LHCN-M2 (cell line): ENCODE measurements around the gene BRD9. TPM values are rescaled to one million over a fixed set of nuclear protein-coding genes. Genes with fewer than 3 reads are reported as not detected.
"Not testable (repeated sequence)": the region's sequence is repeated elsewhere in the genome, so short reads cannot be mapped to it uniquely, and the experiment has no call there.

Experiments used
- DNase-seq: peaks from one replicate; pipeline ENCODE4 v3.0.0-alpha.2; 2012; ENCODE audit warnings: low read depth
- total RNA-seq: library from RNA; depleted of rRNA; stranded (reverse); fragments of >200 nt; gene quantifications from 2 replicates; pipeline ENCODE4 v1.2.3, GENCODE V29; 2014

The BRD9 gene
- total RNA-seq, 1 experiment from 2014 or later: 44.7 TPM

DNA sequence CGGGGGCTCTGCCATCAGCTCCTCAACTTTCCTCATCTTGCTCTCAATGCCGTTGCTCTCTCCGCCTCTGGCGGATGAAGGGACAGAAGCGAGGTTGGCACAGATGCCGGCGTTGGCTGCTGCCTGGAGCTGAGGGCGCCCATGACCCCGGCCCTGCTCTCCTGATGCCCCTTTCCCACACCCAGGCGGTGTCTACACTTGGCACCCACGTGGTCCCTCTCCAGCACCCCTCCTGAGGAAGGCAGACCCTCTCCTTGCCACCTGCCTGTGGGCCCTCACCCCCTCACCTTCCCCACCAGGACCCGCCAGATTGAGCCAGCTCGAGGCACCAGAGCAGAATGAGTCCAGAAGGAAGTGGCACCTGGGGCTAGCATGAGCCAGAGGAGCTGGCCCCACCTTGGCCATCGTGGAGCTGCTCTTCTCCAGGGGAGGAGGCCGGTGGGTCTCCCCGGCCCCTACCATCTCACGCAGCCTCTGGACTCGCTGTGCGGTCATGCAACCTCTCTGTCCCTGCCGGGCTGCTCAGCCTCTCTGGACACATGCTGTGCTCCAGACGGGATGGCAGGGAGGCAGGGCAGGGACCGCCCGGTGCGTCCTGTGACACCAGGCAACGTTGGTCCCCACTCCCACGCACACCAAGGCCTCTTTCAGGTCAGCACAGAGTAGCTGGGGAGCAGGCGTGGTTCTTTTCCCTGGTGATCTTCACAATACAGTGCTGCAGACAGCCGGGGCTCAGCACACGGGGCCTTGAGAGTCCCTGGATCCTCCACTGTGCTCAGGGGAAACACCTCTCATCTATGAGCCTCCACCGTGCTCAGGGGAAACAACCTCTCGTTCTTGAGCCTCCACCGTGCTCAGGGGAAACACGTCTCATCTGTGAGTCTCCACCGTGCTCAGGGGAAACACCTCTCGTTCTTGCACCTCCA is 46.7 kb downstream of the BRD9 start:
- DNase-seq: not testable (repeated sequence)

DNA sequence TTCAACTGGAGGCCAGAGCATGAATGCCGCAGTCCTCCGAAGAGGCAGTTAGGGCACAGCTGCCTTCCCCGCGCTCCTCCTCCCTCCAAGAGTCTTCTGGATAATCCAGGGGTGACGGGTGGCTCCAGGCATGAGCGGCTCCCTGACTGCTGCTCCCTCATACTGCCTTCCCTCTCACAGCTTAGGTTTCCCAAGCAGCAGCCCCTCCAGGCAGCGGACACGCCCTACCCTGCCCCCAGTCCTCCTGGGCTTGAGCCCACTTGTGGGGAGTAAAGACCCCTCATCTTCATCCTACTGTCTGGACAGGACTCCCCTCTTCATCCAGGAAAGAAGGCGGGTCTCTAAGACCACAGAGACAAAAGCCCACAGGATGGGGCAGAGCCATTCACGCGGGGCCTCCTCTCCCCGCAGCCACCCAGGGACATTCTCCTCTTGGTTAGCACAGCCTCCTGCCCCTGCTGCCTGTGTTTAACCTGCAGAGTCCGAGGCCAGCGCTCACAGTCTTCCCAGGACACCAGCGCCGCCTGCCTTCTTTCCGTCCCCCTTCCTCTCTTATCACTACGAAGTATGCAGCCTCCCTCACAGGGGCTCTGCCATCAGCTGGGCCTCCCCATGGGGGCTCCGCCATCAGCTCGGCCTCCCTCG is 47.4 kb downstream of the BRD9 start:
- not testable (repeated sequence) for DNase-seq

DNA sequence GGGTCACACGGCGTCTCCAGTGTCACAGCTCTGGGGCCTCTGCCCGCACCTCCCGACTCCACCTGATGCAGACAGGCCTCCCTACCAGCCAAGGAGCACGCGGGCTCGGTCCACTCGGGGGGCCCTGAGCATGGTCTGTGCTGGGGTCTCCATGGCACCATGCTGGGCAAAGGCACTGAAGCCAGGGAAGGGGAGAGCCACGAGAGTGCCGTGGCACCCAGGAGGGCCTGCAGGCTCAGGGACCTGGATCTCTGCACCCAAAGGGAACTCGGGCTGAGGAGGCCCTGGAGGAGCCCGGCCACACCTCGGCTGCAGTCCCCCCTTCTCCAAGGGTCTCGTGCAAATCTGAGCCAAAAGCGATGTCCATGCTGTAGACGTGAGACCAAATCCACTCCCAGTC is 48.2 kb downstream of the BRD9 start:
- not testable (repeated sequence) for DNase-seq

DNA sequence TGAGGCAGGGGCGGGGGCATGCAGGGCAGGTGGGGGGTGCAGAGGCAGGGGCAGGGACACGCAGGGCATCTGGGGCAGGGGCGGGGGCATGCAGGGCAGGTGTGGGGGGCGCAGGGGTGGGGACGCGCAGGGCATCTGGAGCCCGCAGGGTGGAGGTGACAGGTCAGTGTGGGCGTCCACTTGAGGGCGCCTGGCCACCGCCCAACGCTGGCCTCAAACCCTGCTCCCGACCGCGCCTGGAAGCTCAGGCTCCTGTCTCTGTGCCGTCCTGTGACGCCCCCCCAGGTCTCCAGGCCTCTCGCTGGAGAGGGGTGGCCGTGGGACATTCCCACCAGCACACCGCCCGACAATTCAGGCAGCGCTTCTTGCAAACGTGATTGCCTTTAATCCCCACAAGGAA is 48.7 kb downstream of the BRD9 start:
- not testable (repeated sequence) for DNase-seq

DNA sequence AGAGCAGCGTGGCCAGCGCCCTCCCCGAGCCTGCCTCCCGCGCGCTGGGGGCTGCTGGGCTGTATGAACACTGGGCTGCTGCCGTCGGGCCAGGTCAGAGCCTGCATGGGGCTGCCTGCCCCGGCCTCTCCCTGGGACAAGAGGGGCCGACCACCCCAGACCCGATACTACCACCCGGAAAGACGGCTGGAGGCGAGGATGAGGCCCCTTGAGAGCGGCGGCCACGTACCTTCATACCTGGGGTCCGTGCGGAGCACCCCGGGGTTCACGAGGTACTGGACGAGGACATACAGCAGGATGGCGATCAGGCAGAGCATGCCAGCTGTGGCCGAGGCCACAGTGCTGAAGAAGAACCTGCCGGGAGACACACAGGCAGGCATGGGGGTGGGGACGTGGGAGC is 49.2 kb downstream of the BRD9 start:
- DNase-seq: not testable (repeated sequence)

DNA sequence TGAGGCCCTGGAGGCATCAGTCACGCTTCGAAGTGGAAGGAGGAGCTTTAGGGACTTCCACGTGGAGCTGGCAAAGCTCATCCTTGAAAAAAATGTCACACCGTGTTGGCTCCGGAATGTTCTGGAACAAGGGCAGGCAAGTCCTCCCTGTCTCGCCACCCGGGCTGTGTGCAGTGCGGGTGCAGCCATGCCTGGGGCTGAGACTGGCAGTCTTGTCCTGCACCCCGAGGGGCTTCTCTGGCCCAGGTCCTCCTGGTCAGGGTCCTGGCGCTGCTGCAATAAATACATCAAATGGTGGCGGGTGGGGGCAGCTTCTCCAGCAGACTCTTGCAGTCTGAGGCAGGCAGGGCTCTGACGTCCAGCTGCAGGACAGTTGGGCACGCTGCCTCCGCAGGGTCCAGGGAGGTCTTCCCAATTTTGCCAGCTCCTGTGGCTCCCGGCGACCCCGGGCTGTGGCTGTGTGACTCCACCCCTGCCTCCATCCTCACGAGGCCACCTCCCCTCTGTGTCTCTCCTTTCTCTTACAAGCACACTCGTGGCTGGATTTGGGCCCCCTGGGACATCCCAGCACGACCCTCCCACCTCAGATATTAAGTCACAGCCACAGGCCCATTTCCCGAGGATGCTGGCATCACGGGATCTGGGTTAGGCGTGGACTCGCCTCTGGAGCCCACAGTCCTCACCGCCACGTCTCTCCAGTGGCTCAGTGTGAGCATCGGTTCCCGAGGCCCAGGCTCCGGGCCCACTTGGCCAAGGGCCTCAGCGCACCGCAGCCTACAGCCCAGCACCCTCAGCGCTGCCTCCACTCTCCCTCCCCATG is 50.0 kb downstream of the BRD9 start:
- DNase-seq: not testable (repeated sequence)

DNA sequence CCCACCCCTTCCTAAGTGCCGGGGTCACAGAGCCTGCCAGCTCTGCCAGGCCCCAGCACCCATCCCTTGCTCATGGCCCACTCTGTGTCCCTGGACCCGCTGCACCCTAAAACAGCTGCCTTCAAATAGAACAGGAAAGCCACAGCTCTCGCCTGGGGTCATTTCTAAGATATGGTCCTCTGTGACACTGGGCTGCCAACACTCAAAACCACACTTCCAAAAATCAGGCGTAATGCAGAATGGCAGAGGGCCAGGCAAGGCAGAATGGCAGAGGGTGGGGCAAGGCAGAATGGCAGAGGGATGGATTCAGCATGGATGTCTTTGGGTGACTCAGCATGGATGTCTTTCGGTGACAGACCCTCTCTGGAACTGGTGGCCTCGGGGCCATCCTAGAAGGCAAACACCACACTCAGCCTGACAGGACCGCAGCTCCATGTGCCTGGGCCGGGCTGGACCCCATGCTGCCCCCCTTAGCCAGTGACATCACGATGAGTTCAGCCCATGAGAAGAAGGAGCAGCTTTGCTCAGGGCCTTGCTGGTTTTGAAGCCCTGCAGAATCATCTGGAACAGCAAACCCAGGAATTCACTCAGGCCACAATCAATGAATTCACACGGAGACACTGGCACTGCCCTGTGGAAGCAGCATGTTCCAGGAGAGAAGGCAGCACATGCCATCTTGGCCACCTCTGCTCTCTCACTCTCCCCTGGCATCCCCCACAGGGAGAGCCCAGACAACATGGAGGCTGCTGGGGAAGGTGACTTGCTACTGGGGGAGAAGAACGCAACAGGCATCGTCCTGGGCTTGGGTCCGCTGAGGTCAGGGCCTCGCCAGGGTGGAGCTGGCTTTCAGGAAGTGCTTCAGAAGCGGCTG is 50.8 kb downstream of the BRD9 start:
- DNase-seq: not testable (repeated sequence)

DNA sequence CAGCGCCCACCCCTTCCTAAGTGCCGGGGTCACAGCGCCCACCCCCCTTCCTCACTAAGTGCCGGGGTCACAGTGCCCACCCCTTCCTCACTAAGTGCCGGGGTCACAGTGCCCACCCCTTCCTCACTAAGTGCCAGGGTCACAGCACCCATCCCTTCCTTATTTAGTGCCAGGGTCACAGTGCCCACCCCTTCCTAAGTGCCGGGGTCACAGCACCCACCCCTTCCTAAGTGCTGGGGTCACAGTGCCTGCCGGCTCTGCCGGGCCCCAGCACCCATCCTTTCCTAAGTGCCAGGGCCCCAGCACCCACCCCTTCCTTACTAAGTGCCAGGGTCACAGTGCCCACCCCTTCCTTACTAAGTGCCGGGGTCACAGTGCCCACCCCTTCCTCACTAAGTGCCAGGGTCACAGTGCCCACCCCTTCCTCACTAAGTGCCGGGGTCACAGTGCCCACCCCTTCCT is 51.6 kb downstream of the BRD9 start:
- not testable (repeated sequence) for DNase-seq

DNA sequence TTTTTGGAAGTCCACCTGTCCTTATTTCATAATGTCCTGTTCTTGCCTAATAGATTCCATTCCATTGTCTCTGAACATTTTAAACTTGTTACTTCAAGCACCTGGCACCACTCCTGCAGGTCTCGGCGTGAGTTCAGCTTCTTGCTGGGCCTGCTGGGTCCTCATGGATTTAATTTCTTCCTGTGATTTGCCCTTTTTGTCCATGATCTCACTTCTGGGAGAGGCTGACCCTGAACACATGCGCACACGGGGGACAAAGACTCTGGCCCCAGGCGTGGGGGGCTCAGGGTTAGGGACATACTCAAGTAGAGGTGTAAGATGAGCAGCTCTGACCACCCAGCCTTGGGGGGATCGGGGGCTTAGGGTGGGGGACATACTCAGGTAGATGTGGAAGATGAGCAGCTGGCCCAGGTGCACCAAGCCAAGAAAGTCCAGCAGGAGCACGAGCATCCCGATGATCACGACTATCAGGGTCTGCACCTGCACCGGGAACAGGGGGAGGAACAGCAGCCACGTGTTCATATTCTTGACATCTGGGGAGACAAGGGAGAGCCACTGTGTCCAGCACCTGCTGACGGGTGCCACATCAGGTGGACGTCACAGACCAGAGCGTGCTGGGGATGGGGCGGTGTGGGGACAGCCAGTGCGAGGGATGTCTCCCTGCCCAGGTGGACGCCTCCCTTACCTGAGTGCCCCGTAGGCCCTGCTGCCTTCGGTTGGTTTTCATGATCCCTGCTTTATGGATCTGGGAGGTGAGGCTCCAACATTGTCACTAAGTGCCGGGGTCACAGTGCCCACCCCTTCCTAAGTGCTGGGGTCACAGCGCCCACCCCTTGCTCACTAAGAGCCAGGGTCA is 52.3 kb downstream of the BRD9 start:
- not testable (repeated sequence) for DNase-seq

DNA sequence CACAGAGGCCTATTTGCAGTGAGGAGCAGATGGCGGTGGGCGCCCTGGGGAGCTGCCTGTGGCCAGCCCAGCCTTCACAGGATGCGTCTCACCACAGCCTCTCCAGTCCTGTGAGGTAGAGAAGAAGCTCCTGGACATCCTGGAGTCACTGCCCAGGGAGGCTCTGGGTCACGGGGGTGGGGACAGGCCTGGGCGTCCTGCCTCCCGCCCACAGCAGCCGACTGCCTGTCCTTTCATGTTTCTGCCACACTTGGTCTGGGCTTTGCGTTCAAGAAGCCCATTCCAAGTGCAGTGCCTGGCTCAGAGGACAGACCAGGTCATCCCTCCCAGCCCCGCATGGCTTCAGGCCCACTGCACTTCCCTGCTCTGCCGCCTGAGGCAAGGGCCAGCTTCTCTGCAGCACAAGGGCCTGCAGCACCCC is 54.2 kb downstream of the BRD9 start:
- not testable (repeated sequence) for DNase-seq

DNA sequence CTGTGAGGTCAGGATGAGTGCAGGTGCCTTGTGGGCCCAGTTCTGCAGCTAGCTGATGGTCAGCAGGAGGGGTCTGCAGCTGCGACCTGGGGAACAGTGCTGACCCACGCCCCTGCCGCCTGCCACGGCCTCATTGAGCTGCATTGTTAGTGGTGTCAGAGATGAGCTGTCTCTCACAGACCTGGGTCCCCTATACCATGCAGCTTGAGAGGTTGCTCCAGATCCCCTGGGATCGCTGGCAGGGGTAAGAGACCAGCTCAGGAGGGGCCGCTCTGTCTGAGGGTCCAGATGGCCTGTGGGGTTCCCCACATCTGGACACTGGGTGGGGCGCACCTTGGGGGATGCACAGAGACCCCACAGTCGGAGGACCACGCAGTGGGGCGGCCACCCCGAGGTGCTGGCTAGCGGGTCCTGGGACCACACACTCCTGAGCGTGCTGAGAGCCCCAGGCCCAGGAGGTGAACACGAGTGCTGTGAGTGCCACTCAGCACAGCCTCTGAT is 54.9 kb downstream of the BRD9 start:
- not testable (repeated sequence) for DNase-seq

DNA sequence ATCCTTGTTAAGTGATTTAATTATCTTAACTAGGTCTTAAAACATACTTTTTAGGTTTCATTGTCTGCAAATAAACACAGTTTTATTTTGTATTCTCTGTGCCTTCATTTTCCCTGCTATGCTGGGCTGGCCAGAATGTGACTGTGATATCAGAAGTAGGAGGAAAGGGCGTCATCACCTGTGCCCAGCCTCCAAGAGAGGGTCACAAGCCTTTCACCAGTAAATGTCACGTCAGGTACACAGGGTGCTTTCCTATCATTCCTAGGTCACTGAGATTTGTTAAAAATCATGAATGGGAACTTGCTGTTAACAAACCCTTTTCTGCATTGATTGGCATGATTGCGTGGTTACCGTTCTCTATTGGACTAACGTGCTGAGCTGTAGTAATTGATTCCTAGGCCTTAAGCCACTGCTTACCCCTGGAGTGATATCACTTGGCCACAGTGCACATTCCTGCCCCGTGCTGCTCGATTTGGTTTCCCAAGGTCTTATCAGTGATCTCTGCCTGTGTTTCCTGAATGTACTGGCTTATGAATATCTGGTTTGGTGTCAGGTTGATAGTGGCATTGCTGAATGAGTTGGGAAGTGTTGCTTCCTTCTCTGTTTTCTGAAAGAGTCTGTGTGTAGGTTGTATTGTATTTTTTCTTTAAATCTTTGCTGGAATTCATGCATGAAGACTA is 56.5 kb downstream of the BRD9 start:
- DNase-seq: not testable (repeated sequence)

DNA sequence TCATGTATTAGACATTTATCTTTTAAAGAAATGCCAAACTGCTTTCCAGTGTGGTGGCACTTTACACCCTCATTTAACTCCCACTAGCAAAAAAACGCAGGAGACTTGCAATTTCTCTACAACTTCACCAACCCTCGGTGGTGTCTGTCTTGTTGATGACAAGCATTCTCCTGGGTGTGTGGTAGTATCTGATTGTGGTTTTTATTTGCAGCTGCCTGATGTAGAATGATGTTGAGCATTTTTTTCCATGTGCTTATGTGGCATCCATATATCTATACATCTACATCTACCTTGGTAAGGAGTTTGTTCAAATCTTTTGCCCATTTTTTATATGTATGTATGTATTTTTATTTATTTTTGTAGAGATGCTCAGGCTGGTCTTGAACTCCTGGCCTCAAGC is 58.6 kb downstream of the BRD9 start:
- not testable (repeated sequence) for DNase-seq

DNA sequence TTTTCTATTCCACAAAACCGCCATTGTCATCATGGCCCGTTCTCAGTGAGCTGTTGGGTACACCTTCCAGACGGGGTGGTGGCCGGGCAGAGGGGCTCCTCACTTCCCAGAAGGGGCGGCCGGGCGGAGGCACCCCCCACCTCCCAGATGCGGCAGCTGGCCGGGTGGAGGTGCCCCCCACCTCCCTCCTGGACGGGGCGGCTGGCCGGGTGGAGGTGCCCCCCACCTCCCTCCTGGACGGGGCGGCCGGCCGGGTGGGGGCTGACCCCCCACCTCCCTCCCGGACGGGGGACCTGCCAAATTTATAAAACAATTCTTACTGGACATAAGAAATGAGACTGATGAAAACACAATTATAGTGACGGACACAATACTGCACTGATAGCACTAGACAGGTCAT is 64.4 kb downstream of the BRD9 start:
- DNase-seq: not testable (repeated sequence)

DNA sequence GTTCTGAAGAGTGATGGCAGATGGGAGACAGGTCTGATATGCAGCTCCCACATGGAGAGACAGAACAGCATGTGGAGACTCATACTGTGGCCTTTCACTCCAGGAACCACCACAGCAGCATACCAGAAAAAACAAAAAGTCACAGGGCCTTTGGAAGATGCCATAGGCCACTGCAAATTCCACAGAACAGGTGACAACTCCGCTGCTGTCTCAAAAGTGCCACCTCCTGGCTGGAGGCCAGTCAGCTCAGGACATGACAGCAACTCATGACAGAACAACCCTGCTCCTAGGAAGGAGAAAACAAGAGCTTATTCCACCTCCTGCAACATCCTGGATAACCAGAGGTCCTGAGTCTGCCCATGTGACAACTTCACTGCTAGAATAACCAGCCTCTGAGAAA is 67.1 kb downstream of the BRD9 start:
- not testable (repeated sequence) for DNase-seq

DNA sequence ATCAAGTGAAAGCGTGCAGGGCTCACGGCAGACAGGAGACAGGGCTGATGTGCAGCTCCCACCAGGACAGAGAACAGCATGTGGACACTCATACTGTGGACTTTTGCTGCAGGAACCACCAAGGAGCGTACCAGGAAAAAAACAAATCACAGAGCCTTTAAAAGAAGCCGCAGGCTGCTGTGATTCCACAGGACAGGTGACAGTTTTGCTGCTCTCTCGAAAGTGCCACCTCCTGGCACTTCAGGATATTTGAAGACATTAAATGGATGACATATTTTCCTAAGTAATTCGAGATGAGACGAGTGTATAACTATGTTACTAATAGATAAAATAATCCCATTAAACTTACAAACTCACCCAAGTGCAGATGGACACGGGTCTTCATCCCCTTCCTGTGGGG is 71.1 kb downstream of the BRD9 start:
- DNase-seq: no peak

DNA sequence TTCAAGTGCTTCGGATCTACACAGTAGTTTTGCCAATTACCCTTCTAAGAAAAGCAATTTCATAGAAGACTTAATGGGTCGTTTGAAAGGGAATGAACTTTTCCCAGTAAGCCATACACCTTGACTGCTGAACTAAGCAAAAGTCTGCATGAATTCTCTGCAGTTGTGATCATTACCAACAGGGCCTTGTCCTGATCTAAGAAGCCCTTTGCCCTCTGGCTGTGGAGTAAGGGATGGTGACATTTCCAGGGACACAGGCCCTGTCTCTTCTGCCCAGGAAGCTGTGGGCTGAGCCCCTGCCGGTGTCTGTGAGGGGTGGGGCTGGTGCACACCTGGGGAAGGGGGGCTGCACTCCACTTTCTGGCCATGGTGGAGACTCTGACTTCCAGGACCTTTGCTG is 72.4 kb downstream of the BRD9 start:
- no peak for DNase-seq

DNA sequence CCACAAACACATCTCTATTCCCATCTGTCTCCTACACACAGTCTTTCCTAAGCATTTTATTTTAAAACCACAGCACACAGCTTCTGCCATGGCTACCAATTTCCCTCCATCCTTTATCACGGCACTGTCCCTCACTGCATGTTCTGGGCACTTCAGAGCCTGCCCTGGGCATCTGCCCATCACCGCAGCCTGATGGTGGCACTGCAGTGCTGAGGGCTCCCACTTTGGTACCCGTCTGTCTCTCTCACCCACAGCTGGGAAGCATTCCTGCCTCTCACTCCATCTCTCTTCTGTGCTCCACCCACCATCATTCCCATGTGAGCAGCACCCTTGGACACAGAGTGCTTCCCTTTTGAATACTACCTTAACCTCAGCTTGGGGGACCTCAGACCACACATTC is 73.5 kb downstream of the BRD9 start:
- no peak for DNase-seq

DNA sequence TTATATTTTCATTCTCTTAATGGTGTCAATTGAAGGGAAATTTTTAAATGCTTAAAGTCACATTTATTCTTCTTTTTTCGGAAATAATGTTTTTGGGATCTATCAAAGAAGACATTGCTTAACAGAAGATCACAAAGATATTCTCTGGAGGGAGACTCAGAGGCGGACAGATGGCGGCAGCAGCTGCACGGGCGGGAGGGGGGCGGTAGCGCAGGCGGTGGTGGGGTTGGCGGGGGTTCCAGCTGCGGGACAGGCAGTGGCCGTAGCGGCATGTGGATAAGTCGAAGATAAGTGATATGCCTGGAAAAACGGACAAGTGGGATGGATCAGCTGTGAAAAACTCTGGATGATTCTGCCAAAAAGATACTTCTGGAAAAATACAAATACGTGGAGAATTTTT is 76.4 kb downstream of the BRD9 start:
- DNase-seq: no peak
